Measurements from ENCODE around the gene MIOS. TPM values are rescaled to one million over a fixed set of nuclear protein-coding genes. Genes with fewer than 3 reads are reported as not detected.
A peak's percentile ranks its signal among the peaks of the same experiment; 100 is the strongest.
"Not testable (repeated sequence)": the region's sequence is repeated elsewhere in the genome, so short reads cannot be mapped to it uniquely, and the experiment has no call there.

Gene MIOS
- total RNA-seq, 1 donor from 2014 or later = 33.7 TPM

GRCh38 chr7:7554649-7555575 lies 11.8 kb upstream of the MIOS start:
- no peak for DNase-seq (ENCODE audit: low spot score in 2 of 2, unreplicated experiment in 2 of 2)
- peaks cover 25% of the 10 kb centered on the region for H3K9me3 Mint-ChIP-seq
- TF ChIP-seq, protein P1, sequence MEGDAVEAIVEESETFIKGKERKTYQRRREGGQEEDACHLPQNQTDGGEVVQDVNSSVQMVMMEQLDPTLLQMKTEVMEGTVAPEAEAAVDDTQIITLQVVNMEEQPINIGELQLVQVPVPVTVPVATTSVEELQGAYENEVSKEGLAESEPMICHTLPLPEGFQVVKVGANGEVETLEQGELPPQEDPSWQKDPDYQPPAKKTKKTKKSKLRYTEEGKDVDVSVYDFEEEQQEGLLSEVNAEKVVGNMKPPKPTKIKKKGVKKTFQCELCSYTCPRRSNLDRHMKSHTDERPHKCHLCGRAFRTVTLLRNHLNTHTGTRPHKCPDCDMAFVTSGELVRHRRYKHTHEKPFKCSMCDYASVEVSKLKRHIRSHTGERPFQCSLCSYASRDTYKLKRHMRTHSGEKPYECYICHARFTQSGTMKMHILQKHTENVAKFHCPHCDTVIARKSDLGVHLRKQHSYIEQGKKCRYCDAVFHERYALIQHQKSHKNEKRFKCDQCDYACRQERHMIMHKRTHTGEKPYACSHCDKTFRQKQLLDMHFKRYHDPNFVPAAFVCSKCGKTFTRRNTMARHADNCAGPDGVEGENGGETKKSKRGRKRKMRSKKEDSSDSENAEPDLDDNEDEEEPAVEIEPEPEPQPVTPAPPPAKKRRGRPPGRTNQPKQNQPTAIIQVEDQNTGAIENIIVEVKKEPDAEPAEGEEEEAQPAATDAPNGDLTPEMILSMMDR (IDR thresholded peaks at IDR 0.05; ENCODE audit: unreplicated experiment) = no peak
- no peak overlapping the region for H3K4me3 Mint-ChIP-seq
- H3K36me3 Mint-ChIP-seq = peaks cover 22% of the 10 kb centered on the region
- no peaks in the 10 kb centered on the region for H3K27me3 Mint-ChIP-seq (ENCODE audit: low read depth)
- no peak overlapping the region for H3K27ac Mint-ChIP-seq
- peaks cover 4% of the 10 kb centered on the region for H3K4me1 Mint-ChIP-seq

DNA sequence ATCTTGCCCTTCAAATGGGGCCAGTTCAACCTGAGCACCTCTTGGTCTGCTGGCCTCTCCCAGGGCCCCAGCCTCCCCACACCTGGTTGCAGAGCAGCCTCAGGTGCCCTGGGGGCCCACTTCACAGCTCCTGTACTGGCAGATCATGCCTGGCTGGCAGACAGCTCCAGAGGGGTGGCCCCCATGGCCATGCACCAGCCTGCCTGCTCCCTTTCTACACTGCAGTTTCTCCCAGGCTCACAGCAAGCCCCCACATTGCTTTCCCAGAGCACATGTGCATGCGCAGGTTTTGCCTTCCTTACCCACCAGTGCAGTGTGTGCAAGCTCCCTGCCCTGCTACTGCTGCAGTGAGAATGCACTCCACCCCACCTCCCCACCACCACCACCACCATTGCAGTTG lies 9.8 kb upstream of the MIOS start:
- TF ChIP-seq, protein P1 (IDR thresholded peaks at IDR 0.05; ENCODE audit: unreplicated experiment) = no peak

DNA sequence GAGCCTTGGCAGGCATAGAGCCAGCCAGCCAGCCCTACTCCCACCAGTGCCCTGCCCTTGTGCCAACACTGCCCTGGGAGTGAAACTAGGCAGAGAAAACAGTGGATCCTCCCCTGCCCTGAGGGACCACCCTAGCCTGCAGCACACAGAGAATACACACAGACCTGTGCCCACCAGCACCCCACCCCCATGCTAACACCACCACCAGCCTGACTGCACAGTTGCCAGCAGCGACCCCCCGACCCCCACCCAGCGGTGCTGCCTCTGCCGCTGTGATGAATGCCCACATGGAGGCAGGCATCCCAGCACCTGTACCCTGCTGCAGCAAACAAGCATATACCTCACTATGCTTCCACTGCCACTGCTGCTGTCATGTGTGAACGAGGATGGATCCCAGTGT lies 9.4 kb upstream of the MIOS start:
- Mint-ChIP-seq H3K4me1 (peaks cover 4% of the 10 kb centered on the region), H3K27ac (no peak overlapping the region), H3K9me3 (peaks cover 39% of the 10 kb centered on the region), H3K4me3 (no peak overlapping the region), H3K36me3 (peaks cover 38% of the 10 kb centered on the region), H3K27me3 (ENCODE audit: low read depth) (no peaks in the 10 kb centered on the region)
- DNase-seq (ENCODE audit: low spot score in 2 of 2, unreplicated experiment in 2 of 2) = no peak
- TF ChIP-seq, protein P1 (IDR thresholded peaks at IDR 0.05; ENCODE audit: unreplicated experiment) = no peak

More for the DNA sequence above, 9.8 kb upstream of the MIOS start:
- Mint-ChIP-seq H3K4me1 (peaks cover 4% of the 10 kb centered on the region), H3K27me3 (ENCODE audit: low read depth) (no peaks in the 10 kb centered on the region), H3K9me3 (peaks cover 39% of the 10 kb centered on the region), H3K36me3 (peaks cover 38% of the 10 kb centered on the region), H3K4me3 (no peak overlapping the region), H3K27ac (no peak overlapping the region)
- DNase-seq (ENCODE audit: low spot score in 2 of 2, unreplicated experiment in 2 of 2) = no peak

DNA sequence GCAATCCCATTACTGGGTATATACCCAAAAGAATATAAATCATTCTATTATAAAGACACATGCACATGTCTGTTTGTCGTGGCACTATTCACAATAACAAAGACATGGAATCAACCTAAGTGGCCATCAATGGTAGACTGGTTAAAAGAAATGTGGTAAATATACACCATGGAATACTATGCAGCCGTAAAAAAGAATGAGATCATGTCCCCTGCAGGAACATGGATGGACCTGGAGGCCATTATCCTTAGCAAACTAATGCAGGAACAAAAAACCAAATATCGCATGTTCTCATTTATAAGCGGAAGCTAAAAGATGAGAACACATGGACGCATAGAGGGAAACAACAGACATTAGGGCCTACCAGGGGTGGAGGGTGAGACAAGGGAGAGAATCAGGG lies 5.1 kb upstream of the MIOS start:
- Mint-ChIP-seq H3K36me3 (peaks cover 38% of the 10 kb centered on the region), H3K9me3 (peaks cover 39% of the 10 kb centered on the region)
- H3K27me3 Mint-ChIP-seq (ENCODE audit: low read depth); H3K27ac Mint-ChIP-seq; DNase-seq (ENCODE audit: low spot score in 2 of 2, unreplicated experiment in 2 of 2); H3K4me3 Mint-ChIP-seq; H3K4me1 Mint-ChIP-seq: not testable (repeated sequence)

GRCh38 chr7:7562736-7563135 lies 3.9 kb upstream of the MIOS start:
- Mint-ChIP-seq H3K27me3 (ENCODE audit: low read depth) (no peaks in the 10 kb centered on the region), H3K4me1 (peaks cover 12% of the 10 kb centered on the region), H3K9me3 (peaks cover 36% of the 10 kb centered on the region), H3K36me3 (peaks cover 35% of the 10 kb centered on the region), H3K27ac (peak overlapping the region; percentile 75), H3K4me3 (no peak overlapping the region)
- DNase-seq (ENCODE audit: low spot score in 2 of 2, unreplicated experiment in 2 of 2) = no peak
- TF ChIP-seq, protein P1 (IDR thresholded peaks at IDR 0.05; ENCODE audit: unreplicated experiment) = no peak

GRCh38 chr7:7563269-7563668 lies 3.4 kb upstream of the MIOS start:
- no peak for DNase-seq (ENCODE audit: low spot score in 2 of 2, unreplicated experiment in 2 of 2)
- Mint-ChIP-seq H3K9me3 (peaks cover 31% of the 10 kb centered on the region), H3K27ac (peak overlapping the region; percentile 75), H3K36me3 (peaks cover 29% of the 10 kb centered on the region), H3K4me1 (peaks cover 18% of the 10 kb centered on the region), H3K4me3 (no peak overlapping the region), H3K27me3 (ENCODE audit: low read depth) (no peaks in the 10 kb centered on the region)
- TF ChIP-seq, protein P1 (IDR thresholded peaks at IDR 0.05; ENCODE audit: unreplicated experiment) = no peak

Measured in mesothelial cell of epicardium (in vitro differentiated cells).